ENCODE data around the gene POLH.
"Not testable (repeated sequence)": the region's sequence is repeated elsewhere in the genome, so short reads cannot be mapped to it uniquely, and the experiment has no call there.

DNA sequence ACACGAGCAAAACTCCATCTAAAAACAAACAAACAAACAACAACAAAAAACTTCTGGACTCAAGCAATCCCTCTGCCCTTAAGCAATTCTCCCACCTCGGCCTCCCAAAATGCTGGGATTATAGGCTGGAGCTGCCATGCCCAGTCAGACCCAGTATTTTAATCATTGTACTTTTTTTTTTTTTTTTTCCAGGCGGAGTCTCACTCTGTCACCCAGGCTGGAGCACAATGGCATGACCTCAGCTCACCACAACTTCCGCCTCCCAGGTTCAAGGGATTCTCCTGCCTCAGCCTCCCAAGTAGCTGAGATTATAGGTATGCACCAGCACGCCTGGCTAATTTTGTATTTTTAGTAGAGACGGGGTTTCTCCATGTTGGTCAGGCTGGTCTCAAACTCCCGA, 57.0 kb downstream of the POLH start:
- TF ChIP-seq HDGF (IDR thresholded peaks at IDR 0.05; ENCODE audit: borderline replicate concordance); BHLHE40 (IDR thresholded peaks at IDR 0.05; ENCODE audit: borderline replicate concordance); ARNT (IDR thresholded peaks at IDR 0.05); ELF4 (IDR thresholded peaks at IDR 0.05); SUZ12 (IDR thresholded peaks at IDR 0.05); SP1 (IDR thresholded peaks at IDR 0.05): not testable (repeated sequence)
